Body of pancreas (tissue), 4 donors: ENCODE measurements around the gene SLC38A1. TPM values are rescaled to one million over a fixed set of nuclear protein-coding genes. Genes with fewer than 3 reads are reported as not detected.

ENCODE experiments used
- ATAC-seq: fragments of 150-250 bp; one replicate; pipeline ENCODE4 v1.9.1; 2016
- DNase-seq, 4 donors: peaks; one replicate each; pipeline ENCODE4 v3.0.0-alpha.2; 2019
- H3K27ac ChIP-seq, 4 donors: fragments of 200-600 bp; sonication (generic); 1 replicate in 3 of 4; 2 replicates in 1 of 4; pipeline versions ENCODE4 v1.5.1 to v1.6.1; 2016 to 2019; ENCODE audit warnings: mild to moderate bottlenecking in 1 of 4, mixed read lengths in 1 of 4, moderate library complexity in 1 of 4
- H3K27me3 ChIP-seq, 2 donors: fragments of 200-600 bp; sonication (generic); one replicate each; pipeline ENCODE4 v1.6.0; 2016; ENCODE audit warnings: mild to moderate bottlenecking in 1 of 2
- H3K36me3 ChIP-seq, 2 donors: fragments of 200-600 bp; sonication (generic); replicated peaks in 1 of 2; 2 replicates each; pipeline ENCODE4 v1.5.1; 2016; ENCODE audit warnings: low read depth in 2 of 2; ENCODE audit not compliant: insufficient read depth in 1 of 2
- H3K4me1 ChIP-seq: fragments of 200-600 bp; sonication (generic); one replicate; pipeline ENCODE4 v1.6.0; 2016
- H3K4me3 ChIP-seq, 2 donors: fragments of 200-600 bp; sonication (generic); 1 replicate in 1 of 2; 2 replicates in 1 of 2; pipeline ENCODE4 v1.5.1; 2016 to 2019
- H3K9me3 ChIP-seq, 3 donors: fragments of 200-600 bp; sonication (generic); 1 replicate in 2 of 3; 2 replicates in 1 of 3; pipeline ENCODE4 v1.5.1; 2016
- CTCF ChIP-seq, 7 experiments: fragments of 450-650 bp in 4 of 7; fragments of 200-600 bp in 3 of 7; sonication (generic) in 3 of 7; IDR thresholded peaks; one replicate each; pipeline ENCODE4 v1.5.1; 2016 to 2019; ENCODE audit warnings: antibody characterized with exemption in 7 of 7
- POLR2A ChIP-seq, 3 donors: fragments of 450-650 bp; IDR thresholded peaks; one replicate each; pipeline ENCODE4 v1.6.1; 2016; ENCODE audit warnings: antibody characterized with exemption in 3 of 3, mild to moderate bottlenecking in 2 of 3
- WGBS, 2 donors: methylation state at CpG; one replicate each; pipeline ENCODE4 v1.1.5; 2017; 5-methylcytosine and 5-hydroxymethylcytosine counted together
- intact Hi-C: fragments of 100-400 bp; cut with DNase I; formaldehyde crosslinking; loops from one replicate; pipeline ENCODE4 v1.15.1; 2023
- total RNA-seq, 2 donors: library from RNA; depleted of rRNA; stranded (reverse); fragments of >200 nt; gene quantifications; one replicate each; pipeline ENCODE4 v1.1.0, GENCODE V29; 2016

The SLC38A1 gene
- total RNA-seq, 2 donors from 2014 or later, result 18.5 to 38.4 TPM

- intact Hi-C loops, result no loop called here
- ATAC-seq, result no peak
- 86 to 94% methylated on average over 2 of the region's 2 CpGs for WGBS, 2 donors
Observed at GRCh38 chr12:46261646-46262045, 7.2 kb downstream of the SLC38A1 start.

GRCh38 chr12:46260913-46261476 is 7.8 kb downstream of the SLC38A1 start:
- intact Hi-C loops, result no loop called here
- Histone ChIP-seq H3K4me3 (no peak overlapping the region), H3K36me3 (no peaks in the 10 kb centered on the region), H3K27ac (peak overlapping the region in 1 of 4 donors; percentile 12), H3K4me1 (peaks cover 44% of the 10 kb centered on the region), H3K27me3 (no peaks in the 10 kb centered on the region), H3K9me3 (no peaks in the 10 kb centered on the region)
- ATAC-seq (no peak), DNase-seq (no peak)
- TF ChIP-seq POLR2A (IDR thresholded peaks at IDR 0.05), result no peak
- no peak for TF ChIP-seq CTCF (IDR thresholded peaks at IDR 0.05)
- 35 to 54% methylated on average over 2 of the region's 2 CpGs for WGBS, 2 donors

More at GRCh38 chr12:46261646-46262045, 7.2 kb downstream of the SLC38A1 start:
- no peaks in the 10 kb centered on the region for H3K27me3 ChIP-seq
- no peak overlapping the region for H3K4me3 ChIP-seq
- no peak overlapping the region for H3K27ac ChIP-seq
- DNase-seq, result no peak
- H3K9me3 ChIP-seq, result no peaks in the 10 kb centered on the region
- no peak for TF ChIP-seq POLR2A (IDR thresholded peaks at IDR 0.05)
- TF ChIP-seq CTCF (IDR thresholded peaks at IDR 0.05), result no peak
- H3K36me3 ChIP-seq, result no peaks in the 10 kb centered on the region
- H3K4me1 ChIP-seq, result peaks cover 50% of the 10 kb centered on the region

GRCh38 chr12:46260124-46260912 is 8.5 kb downstream of the SLC38A1 start:
- no peak overlapping the region for H3K4me3 ChIP-seq
- H3K27ac ChIP-seq, result peak overlapping the region in 1 of 4 donors; percentile 12
- DNase-seq (no peak), ATAC-seq (no peak)
- H3K27me3 ChIP-seq, result no peaks in the 10 kb centered on the region
- no peaks in the 10 kb centered on the region for H3K9me3 ChIP-seq
- WGBS, 2 donors, result 54 to 57% methylated on average over 5 of the region's 5 CpGs
- no peak for TF ChIP-seq POLR2A (IDR thresholded peaks at IDR 0.05)
- TF ChIP-seq CTCF (IDR thresholded peaks at IDR 0.05), result no peak
- intact Hi-C loops, result no loop called here
- no peaks in the 10 kb centered on the region for H3K36me3 ChIP-seq
- peaks cover 45% of the 10 kb centered on the region for H3K4me1 ChIP-seq

DNA sequence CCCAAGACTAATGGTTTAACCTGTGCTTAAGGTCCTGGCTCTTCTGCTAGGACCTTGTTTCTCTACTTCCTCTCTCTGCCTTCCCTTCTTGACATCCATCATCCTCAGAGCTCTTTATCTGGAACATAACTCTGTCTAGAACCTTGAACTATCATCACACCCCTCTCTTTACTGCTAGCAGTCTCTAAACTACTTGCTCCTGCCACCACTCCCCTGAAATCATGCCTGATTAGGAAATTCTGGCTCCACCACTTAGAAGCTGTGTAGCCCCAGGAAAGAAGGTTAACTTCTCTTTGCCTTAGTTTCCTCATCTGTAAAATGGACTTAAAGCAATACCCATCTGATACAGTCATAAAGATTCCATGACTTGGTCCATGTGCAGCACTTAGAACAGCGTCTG is 9.1 kb downstream of the SLC38A1 start:
- WGBS, 2 donors, result 81 to 84% methylated on average over 1 of the region's 1 CpG
- H3K36me3 ChIP-seq, result no peaks in the 10 kb centered on the region
- TF ChIP-seq CTCF (IDR thresholded peaks at IDR 0.05), result no peak
- no peak for TF ChIP-seq POLR2A (IDR thresholded peaks at IDR 0.05)
- DNase-seq (no peak), ATAC-seq (no peak)
- intact Hi-C loops, result no loop called here
- H3K9me3 ChIP-seq, result no peaks in the 10 kb centered on the region
- H3K27ac ChIP-seq, result no peak overlapping the region
- no peaks in the 10 kb centered on the region for H3K27me3 ChIP-seq
- no peak overlapping the region for H3K4me3 ChIP-seq
- H3K4me1 ChIP-seq, result peaks cover 45% of the 10 kb centered on the region
